ENCODE results near the gene ZFP36L1. TPM values are rescaled to one million over a fixed set of nuclear protein-coding genes. Genes with fewer than 3 reads are reported as not detected.

Gene ZFP36L1
- total and polyA plus RNA-seq, 8 donors: 63.7 to 310 (median 175) TPM

DNA sequence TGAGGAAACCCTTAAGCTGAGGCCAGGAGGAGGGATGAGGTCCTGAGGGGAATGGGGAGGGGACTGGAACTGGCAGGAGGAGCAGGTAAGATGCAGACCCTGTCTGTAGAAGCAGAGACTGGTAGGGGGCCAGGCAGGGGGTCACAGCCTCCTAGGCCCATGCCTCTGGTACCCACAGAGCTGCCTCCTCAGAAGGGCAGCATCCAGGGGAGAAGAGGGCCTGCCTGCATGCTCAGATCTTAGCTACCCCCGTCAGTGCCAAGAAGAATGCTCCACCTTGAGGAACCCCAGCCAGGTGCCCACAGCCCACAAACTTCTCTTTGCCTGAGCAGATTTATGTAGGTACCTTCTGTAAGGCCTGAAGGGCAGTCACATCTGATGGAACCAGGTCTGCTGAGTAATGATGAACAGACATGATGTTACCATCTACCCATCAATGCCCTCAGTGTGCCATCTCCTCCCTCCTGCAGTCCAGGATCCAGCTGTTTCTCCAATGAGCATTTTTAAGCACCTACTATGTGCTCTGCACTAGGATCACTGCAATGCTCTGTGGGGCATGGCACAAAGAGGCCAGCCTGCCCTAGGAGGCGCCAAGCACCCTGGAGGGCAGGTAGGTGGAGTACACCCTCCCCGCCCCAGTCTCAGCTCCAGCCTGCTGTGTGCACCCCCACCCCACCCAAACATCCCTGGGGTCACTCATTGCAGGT is 24.8 kb upstream of the ZFP36L1 start:
- ATAC-seq (no peak), DNase-seq (peak in 1 of 6 donors; percentile 5), FAIRE-seq (no peak)
- intact Hi-C loops (cut with DNase I): loop anchor here in 2 of 3 donors (5.0 to 10.0 kb wide), 2 partner anchors 573 to 885 kb away; no protein-coding TSS in a partner anchor
- TF ChIP-seq, protein P1, sequence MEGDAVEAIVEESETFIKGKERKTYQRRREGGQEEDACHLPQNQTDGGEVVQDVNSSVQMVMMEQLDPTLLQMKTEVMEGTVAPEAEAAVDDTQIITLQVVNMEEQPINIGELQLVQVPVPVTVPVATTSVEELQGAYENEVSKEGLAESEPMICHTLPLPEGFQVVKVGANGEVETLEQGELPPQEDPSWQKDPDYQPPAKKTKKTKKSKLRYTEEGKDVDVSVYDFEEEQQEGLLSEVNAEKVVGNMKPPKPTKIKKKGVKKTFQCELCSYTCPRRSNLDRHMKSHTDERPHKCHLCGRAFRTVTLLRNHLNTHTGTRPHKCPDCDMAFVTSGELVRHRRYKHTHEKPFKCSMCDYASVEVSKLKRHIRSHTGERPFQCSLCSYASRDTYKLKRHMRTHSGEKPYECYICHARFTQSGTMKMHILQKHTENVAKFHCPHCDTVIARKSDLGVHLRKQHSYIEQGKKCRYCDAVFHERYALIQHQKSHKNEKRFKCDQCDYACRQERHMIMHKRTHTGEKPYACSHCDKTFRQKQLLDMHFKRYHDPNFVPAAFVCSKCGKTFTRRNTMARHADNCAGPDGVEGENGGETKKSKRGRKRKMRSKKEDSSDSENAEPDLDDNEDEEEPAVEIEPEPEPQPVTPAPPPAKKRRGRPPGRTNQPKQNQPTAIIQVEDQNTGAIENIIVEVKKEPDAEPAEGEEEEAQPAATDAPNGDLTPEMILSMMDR (IDR thresholded peaks at IDR 0.05): no peak
- WGBS, 2 donors: 92% methylated on average over 3 of the region's 3 CpGs
- H3K9me3 ChIP-seq: no peaks in the 10 kb centered on the region
- H3K4me1 ChIP-seq: peaks cover 14 to 27% (median 26%) of the 10 kb centered on the region in 3 donors
- H3K27me3 ChIP-seq: no peaks in the 10 kb centered on the region
- H3K4me3 ChIP-seq: no peak overlapping the region
- no peaks in the 10 kb centered on the region for H3K36me3 ChIP-seq
- H3K27ac ChIP-seq: no peak overlapping the region

DNA sequence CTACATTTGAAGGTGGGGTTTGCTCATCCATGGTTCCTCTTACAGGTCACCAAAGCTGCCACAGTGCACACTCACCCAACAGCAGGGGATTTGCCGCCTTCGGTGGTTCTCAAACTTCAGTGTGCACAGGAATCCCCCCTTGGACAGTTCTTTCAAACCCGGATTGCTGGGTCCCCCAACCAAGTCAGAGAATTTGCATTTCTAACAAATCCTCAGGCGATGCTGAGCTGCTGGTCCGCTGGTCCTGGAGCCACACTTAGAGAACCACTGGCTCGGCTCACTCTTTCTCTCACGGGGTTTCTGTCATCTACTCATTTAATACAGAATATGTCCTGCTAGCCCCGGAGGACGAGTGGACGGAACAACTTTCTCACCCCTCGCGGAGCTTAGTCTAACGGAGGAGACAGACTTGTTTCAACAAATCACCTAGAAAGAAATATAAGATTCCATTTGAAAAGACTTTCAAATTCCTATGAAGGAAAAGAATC is 24.1 kb upstream of the ZFP36L1 start:
- intact Hi-C loops (cut with DNase I): loop anchor here in 2 of 3 donors (5.0 to 10.0 kb wide), 2 partner anchors 572 to 885 kb away; no protein-coding TSS in a partner anchor
- Histone ChIP-seq H3K36me3 (no peaks in the 10 kb centered on the region), H3K4me1 (peaks cover 14 to 27% (median 26%) of the 10 kb centered on the region in 3 donors), H3K4me3 (peak overlapping the region in 2 of 4 donors; percentile 50), H3K9me3 (no peaks in the 10 kb centered on the region), H3K27me3 (no peaks in the 10 kb centered on the region), H3K27ac (peak overlapping the region; percentile 96 to 97 (median 96))
- ATAC-seq (no peak), FAIRE-seq (no peak), DNase-seq (no peak)
- TF ChIP-seq, protein P1 (IDR thresholded peaks at IDR 0.05): no peak
- WGBS, 2 donors: 31 to 40% methylated on average over 13 of the region's 13 CpGs

DNA sequence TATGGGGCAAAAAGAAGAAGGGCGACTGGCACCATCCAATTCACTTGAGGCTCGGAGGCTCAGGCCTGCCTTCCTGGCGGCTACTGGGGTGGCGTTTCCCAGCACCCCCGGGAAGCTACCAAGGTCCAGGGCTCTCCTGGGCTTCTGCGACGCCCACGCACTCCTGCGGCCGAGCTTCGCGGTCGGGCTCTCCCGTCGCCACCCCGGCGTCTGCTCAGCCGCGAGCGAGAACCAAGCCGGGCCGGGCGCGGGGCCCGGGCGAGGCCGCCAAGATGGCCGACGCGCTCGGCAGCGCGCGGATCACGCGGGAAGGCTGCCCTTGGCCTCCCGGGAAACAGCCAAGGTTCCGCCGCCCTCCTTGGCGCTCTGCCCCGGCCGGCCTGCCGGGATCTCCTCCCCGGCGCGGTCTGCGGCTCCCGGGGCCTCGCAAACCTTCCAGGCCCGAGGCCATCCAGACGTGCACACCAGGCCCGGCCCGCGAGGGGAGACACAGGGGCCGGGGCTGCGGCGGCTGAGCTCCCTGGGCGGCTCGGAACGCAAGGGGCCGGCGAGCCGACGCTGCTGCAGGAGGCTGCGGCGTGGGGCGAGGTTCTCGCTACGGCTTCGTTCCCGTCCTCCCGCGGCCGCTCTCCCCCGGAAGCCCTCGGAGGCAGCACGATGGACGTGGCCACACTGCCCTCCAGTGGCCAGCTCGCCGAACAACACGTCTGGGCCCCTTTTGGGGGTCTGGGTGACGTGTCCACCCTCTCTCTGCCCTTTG is 23.5 kb upstream of the ZFP36L1 start:
- ATAC-seq (peak; percentile 90 to 93 (median 93)), FAIRE-seq (no peak), DNase-seq (peak; percentile 89 to 96 (median 92))
- Histone ChIP-seq H3K4me3 (peak overlapping the region; percentile 3 to 50 (median 34)), H3K4me1 (peaks cover 14 to 27% (median 26%) of the 10 kb centered on the region in 3 donors), H3K27me3 (no peaks in the 10 kb centered on the region), H3K27ac (peak overlapping the region; percentile 96 to 97 (median 96)), H3K36me3 (no peaks in the 10 kb centered on the region), H3K9me3 (no peaks in the 10 kb centered on the region)
- TF ChIP-seq, protein P1 (IDR thresholded peaks at IDR 0.05): peak; percentile 93 to 98 (median 96)
- WGBS, 2 donors: 2 to 6% methylated on average over 59 to 82 of the region's 82 CpGs
- intact Hi-C loops (cut with DNase I): loop anchor here in 2 of 3 donors (5.0 to 10.0 kb wide), 2 partner anchors 572 to 884 kb away; no protein-coding TSS in a partner anchor

DNA sequence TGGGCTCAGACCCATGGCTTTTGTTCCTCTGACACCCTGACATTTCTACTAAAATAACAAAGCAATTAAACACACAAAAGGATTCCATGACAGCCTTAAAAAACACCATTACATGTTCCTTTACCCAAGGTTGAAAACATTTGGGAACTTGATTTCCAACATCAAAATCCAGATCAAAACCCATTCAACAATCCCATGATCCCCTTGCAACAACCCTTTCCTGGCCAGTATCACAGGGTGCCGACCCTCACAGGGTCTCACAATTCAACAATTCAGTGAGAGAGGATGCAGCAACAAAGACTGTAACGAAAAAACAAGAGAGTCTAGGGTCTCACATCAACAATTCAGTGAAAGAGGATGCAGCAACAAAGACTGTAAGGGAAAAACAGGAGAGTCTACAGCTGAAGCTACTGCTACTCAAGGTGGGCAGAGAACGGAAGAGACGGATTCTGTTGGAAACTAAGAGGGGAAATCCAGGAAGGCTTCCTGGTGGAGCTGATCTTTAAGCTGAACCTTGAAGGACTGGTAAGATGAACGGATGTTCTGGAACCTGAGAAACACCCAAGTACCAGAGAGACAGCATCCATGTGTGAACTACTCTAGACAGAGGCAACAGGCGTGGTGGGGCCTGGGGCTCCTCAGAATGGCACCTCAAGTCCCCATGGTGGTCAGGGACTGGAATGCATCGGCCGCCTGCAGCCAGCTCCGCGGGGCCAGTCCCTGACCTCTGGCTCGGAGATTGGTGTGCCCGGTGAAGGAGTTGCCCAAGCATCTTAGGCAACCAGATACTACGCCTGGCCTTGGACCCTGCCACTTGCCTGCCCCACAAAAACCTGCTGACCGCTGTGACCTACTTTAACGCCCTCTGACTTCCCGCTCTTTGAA is 22.7 kb upstream of the ZFP36L1 start:
- FAIRE-seq: no peak
- ATAC-seq: peak in 3 of 4 donors; percentile 0 to 7 (median 5)

More for the DNA sequence above, 22.7 kb upstream of the ZFP36L1 start:
- Histone ChIP-seq H3K27me3 (no peaks in the 10 kb centered on the region), H3K36me3 (no peaks in the 10 kb centered on the region), H3K4me1 (peaks cover 14 to 27% (median 26%) of the 10 kb centered on the region in 3 donors), H3K27ac (peak overlapping the region; percentile 96 to 97 (median 96)), H3K4me3 (peak overlapping the region in 2 of 4 donors; percentile 50), H3K9me3 (no peaks in the 10 kb centered on the region)
- intact Hi-C loops (cut with DNase I): loop anchor here in 2 of 3 donors (5.0 to 10.0 kb wide), 2 partner anchors 571 to 883 kb away; no protein-coding TSS in a partner anchor
- TF ChIP-seq, protein P1 (IDR thresholded peaks at IDR 0.05): no peak
- 75 to 84% methylated on average over 16 of the region's 16 CpGs for WGBS, 2 donors
- DNase-seq: peak in 2 of 6 donors; percentile 50 to 75
